GM20431 (cell line): ENCODE measurements around the gene TLE3.
"Not testable (repeated sequence)": the region's sequence is repeated elsewhere in the genome, so short reads cannot be mapped to it uniquely, and the experiment has no call there.

Experiments
- in situ Hi-C: fragments of 300-500 bp; cut with MseI, MboI; formaldehyde crosslinking; loops from one replicate; pipeline ENCODE4 v1.15.0; 2020; ENCODE audit warnings: low sequenced_read_pairs; ENCODE audit not compliant: unreplicated experiment

The TLE3 gene

GRCh38 chr15:70127288-70127746 lies 29.6 kb upstream of the TLE3 start:
- in situ Hi-C loops, result no loop called here

GRCh38 chr15:70126362-70126761 lies 28.6 kb upstream of the TLE3 start:
- in situ Hi-C loops, result no loop called here

- in situ Hi-C loops, result no loop called here
These were observed 27.9 kb upstream of the TLE3 start for GRCh38 chr15:70125605-70126004.

GRCh38 chr15:70121624-70122302 lies 24.0 kb upstream of the TLE3 start:
- in situ Hi-C loops, result no loop called here

- in situ Hi-C loops, result no loop called here
These were observed 23.4 kb upstream of the TLE3 start for GRCh38 chr15:70120958-70121623.

- in situ Hi-C loops, result no loop called here
These were observed 22.3 kb upstream of the TLE3 start for GRCh38 chr15:70119911-70120508.

GRCh38 chr15:70118599-70118998 lies 20.9 kb upstream of the TLE3 start:
- in situ Hi-C loops, result no loop called here

- in situ Hi-C loops, result no loop called here
These were observed 18.6 kb upstream of the TLE3 start for GRCh38 chr15:70116317-70116716.

GRCh38 chr15:70114221-70114620 lies 16.5 kb upstream of the TLE3 start:
- in situ Hi-C loops, result no loop called here

GRCh38 chr15:70113304-70113700 lies 15.6 kb upstream of the TLE3 start:
- in situ Hi-C loops, result no loop called here

- in situ Hi-C loops, result not testable (repeated sequence)
These were observed 15.0 kb upstream of the TLE3 start for GRCh38 chr15:70112572-70113303.

GRCh38 chr15:70112074-70112395 lies 14.3 kb upstream of the TLE3 start:
- in situ Hi-C loops, result no loop called here

GRCh38 chr15:70111203-70112073 lies 13.7 kb upstream of the TLE3 start:
- in situ Hi-C loops, result no loop called here

- in situ Hi-C loops, result no loop called here
These were observed 12.3 kb upstream of the TLE3 start for GRCh38 chr15:70109978-70110377.

GRCh38 chr15:70109531-70109930 lies 11.8 kb upstream of the TLE3 start:
- in situ Hi-C loops, result no loop called here

GRCh38 chr15:70103880-70104626 lies 6.3 kb upstream of the TLE3 start:
- in situ Hi-C loops, result no loop called here

- in situ Hi-C loops, result no loop called here
These were observed 5.1 kb upstream of the TLE3 start for GRCh38 chr15:70102827-70103226.

- in situ Hi-C loops, result no loop called here
These were observed 3.9 kb upstream of the TLE3 start for GRCh38 chr15:70101459-70102113.
